Karpas-422 (cell line): ENCODE measurements around the gene KRT72. TPM values are rescaled to one million over a fixed set of nuclear protein-coding genes. Genes with fewer than 3 reads are reported as not detected.

Experiments used
- DNase-seq: peaks from one replicate; pipeline ENCODE4 v3.0.0-alpha.2; 2015
- H2AFZ ChIP-seq: fragments of 200-600 bp; sonication (generic); 2 replicates; pipeline ENCODE4 v1.6.1; 2014; ENCODE audit warnings: antibody characterized with exemption, low read length, mixed read lengths
- H3K27ac ChIP-seq: fragments of 200-600 bp; sonication (generic); 2 replicates; pipeline ENCODE4 v1.5.1; 2014; ENCODE audit warnings: mild to moderate bottlenecking, low read length, moderate library complexity
- H3K27me3 ChIP-seq: fragments of 200-600 bp; sonication (generic); 2 replicates; pipeline ENCODE4 v1.6.1; 2014; ENCODE audit warnings: low read length, mixed read lengths
- H3K36me3 ChIP-seq: fragments of 200-600 bp; sonication (generic); 2 replicates; pipeline ENCODE4 v1.6.1; 2014; ENCODE audit warnings: low read length, mixed read lengths; ENCODE audit not compliant: insufficient read depth
- H3K4me1 ChIP-seq: fragments of 200-600 bp; sonication (generic); 2 replicates; pipeline ENCODE4 v1.6.1; 2014; ENCODE audit warnings: mild to moderate bottlenecking, low read length, mixed read lengths
- H3K4me2 ChIP-seq: fragments of 200-600 bp; sonication (generic); 2 replicates; pipeline ENCODE4 v1.6.1; 2014; ENCODE audit warnings: low read length, low read depth, mild to moderate bottlenecking; ENCODE audit not compliant: poor library complexity, severe bottlenecking
- H3K4me3 ChIP-seq: fragments of 200-600 bp; sonication (generic); 2 replicates; pipeline ENCODE4 v1.5.1; 2014; ENCODE audit warnings: mild to moderate bottlenecking, antibody characterized with exemption, low read length, mixed read lengths
- H3K79me2 ChIP-seq: fragments of 200-600 bp; sonication (generic); 2 replicates; pipeline ENCODE4 v1.6.1; 2014; ENCODE audit warnings: mild to moderate bottlenecking, low read length, mixed read lengths
- H3K9ac ChIP-seq: fragments of 200-600 bp; sonication (generic); 2 replicates; pipeline ENCODE4 v1.6.0; 2014; ENCODE audit warnings: low read length
- H3K9me2 ChIP-seq: fragments of 200-600 bp; sonication (generic), shearing (Covaris generic); replicated peaks from 2 replicates; pipeline ENCODE4 v1.6.0; 2014; ENCODE audit warnings: mild to moderate bottlenecking, low read length, moderate library complexity; ENCODE audit not compliant: insufficient read depth
- H3K9me3 ChIP-seq: fragments of 300-700, 200-600 bp; sonication (generic); 2 replicates; pipeline ENCODE4 v1.6.1; 2014; ENCODE audit warnings: low read length, mixed read lengths
- H4K20me1 ChIP-seq: fragments of 200-600 bp; sonication (generic); 2 replicates; pipeline ENCODE4 v1.6.1; 2014; ENCODE audit warnings: mild to moderate bottlenecking, antibody characterized with exemption, low read length, low read depth; ENCODE audit not compliant: insufficient read depth
- total RNA-seq: library from RNA; depleted of rRNA; stranded (reverse); fragments of >200 nt; shearing (Covaris generic); gene quantifications from 2 replicates; pipeline ENCODE4 v1.2.3, GENCODE V29; 2014; ENCODE audit warnings: low replicate concordance

KRT72 gene
- total RNA-seq, 1 experiment from 2014 or later: not detected

GRCh38 chr12:52632656-52633055 is 31.4 kb upstream of the KRT72 start:
- no peak for DNase-seq
- no peak overlapping the region for H3K4me3 ChIP-seq
- H3K27me3 ChIP-seq: no peaks in the 10 kb centered on the region; the same call in 1 of the 2 replicates
- H3K36me3 ChIP-seq: no peaks in the 10 kb centered on the region
- H3K27ac ChIP-seq: no peak overlapping the region
- no peak overlapping the region for H3K9ac ChIP-seq
- H3K9me2 ChIP-seq: no peaks in the 10 kb centered on the region
- H3K9me3 ChIP-seq: no peaks in the 10 kb centered on the region
- H4K20me1 ChIP-seq: no peaks in the 10 kb centered on the region; the same call in 1 of the 2 replicates
- no peaks in the 10 kb centered on the region for H3K79me2 ChIP-seq
- no peak overlapping the region for H2AFZ ChIP-seq
- no peaks in the 10 kb centered on the region for H3K4me1 ChIP-seq
- no peak overlapping the region for H3K4me2 ChIP-seq

- Histone ChIP-seq H3K4me2 (no peak overlapping the region), H3K9me3 (no peaks in the 10 kb centered on the region), H3K9ac (no peak overlapping the region), H2AFZ (no peak overlapping the region), H3K79me2 (no peaks in the 10 kb centered on the region), H3K4me1 (no peaks in the 10 kb centered on the region), H3K27me3 (no peaks in the 10 kb centered on the region; the same call in 1 of the 2 replicates), H3K9me2 (no peaks in the 10 kb centered on the region), H3K27ac (no peak overlapping the region), H4K20me1 (no peaks in the 10 kb centered on the region; the same call in 1 of the 2 replicates), H3K36me3 (no peaks in the 10 kb centered on the region), H3K4me3 (no peak overlapping the region)
- DNase-seq: no peak
Measured at GRCh38 chr12:52631676-52632459, 30.6 kb upstream of the KRT72 start.

GRCh38 chr12:52631264-52631663 is 30.0 kb upstream of the KRT72 start:
- no peak for DNase-seq
- H3K9me3 ChIP-seq: no peaks in the 10 kb centered on the region
- H3K4me1 ChIP-seq: no peaks in the 10 kb centered on the region
- no peak overlapping the region for H3K4me2 ChIP-seq
- H4K20me1 ChIP-seq: no peaks in the 10 kb centered on the region; the same call in 1 of the 2 replicates
- no peaks in the 10 kb centered on the region; the same call in 1 of the 2 replicates for H3K27me3 ChIP-seq
- no peak overlapping the region for H3K4me3 ChIP-seq
- H2AFZ ChIP-seq: no peak overlapping the region
- H3K9ac ChIP-seq: no peak overlapping the region
- no peaks in the 10 kb centered on the region for H3K36me3 ChIP-seq
- no peaks in the 10 kb centered on the region for H3K79me2 ChIP-seq
- H3K27ac ChIP-seq: no peak overlapping the region
- no peaks in the 10 kb centered on the region for H3K9me2 ChIP-seq

- DNase-seq: no peak
- H3K27ac ChIP-seq: no peak overlapping the region
- no peaks in the 10 kb centered on the region for H3K9me2 ChIP-seq
- H3K4me1 ChIP-seq: no peaks in the 10 kb centered on the region
- no peaks in the 10 kb centered on the region; the same call in 1 of the 2 replicates for H4K20me1 ChIP-seq
- H3K9ac ChIP-seq: no peak overlapping the region
- H3K4me3 ChIP-seq: no peak overlapping the region
- H3K27me3 ChIP-seq: no peaks in the 10 kb centered on the region; the same call in 1 of the 2 replicates
- H3K4me2 ChIP-seq: no peak overlapping the region
- no peaks in the 10 kb centered on the region for H3K9me3 ChIP-seq
- no peaks in the 10 kb centered on the region for H3K79me2 ChIP-seq
- H3K36me3 ChIP-seq: no peaks in the 10 kb centered on the region
- no peak overlapping the region for H2AFZ ChIP-seq
Measured at GRCh38 chr12:52630599-52631200, 29.4 kb upstream of the KRT72 start.

- Histone ChIP-seq H3K4me1 (no peaks in the 10 kb centered on the region), H4K20me1 (no peaks in the 10 kb centered on the region; the same call in 1 of the 2 replicates), H3K4me3 (no peak overlapping the region), H3K9me3 (no peaks in the 10 kb centered on the region), H3K4me2 (no peak overlapping the region), H3K36me3 (no peaks in the 10 kb centered on the region), H3K9me2 (no peaks in the 10 kb centered on the region), H2AFZ (no peak overlapping the region), H3K27ac (no peak overlapping the region), H3K9ac (no peak overlapping the region), H3K27me3 (no peaks in the 10 kb centered on the region; the same call in 1 of the 2 replicates), H3K79me2 (no peaks in the 10 kb centered on the region)
- DNase-seq: no peak
Measured at GRCh38 chr12:52630008-52630500, 28.8 kb upstream of the KRT72 start.

GRCh38 chr12:52629281-52630007 is 28.2 kb upstream of the KRT72 start:
- no peak for DNase-seq
- Histone ChIP-seq H3K9me3 (no peaks in the 10 kb centered on the region), H2AFZ (no peak overlapping the region), H3K27ac (no peak overlapping the region), H4K20me1 (no peaks in the 10 kb centered on the region; the same call in 1 of the 2 replicates), H3K4me2 (no peak overlapping the region), H3K36me3 (no peaks in the 10 kb centered on the region), H3K9me2 (no peaks in the 10 kb centered on the region), H3K4me3 (no peak overlapping the region), H3K4me1 (no peaks in the 10 kb centered on the region), H3K9ac (no peak overlapping the region), H3K79me2 (no peaks in the 10 kb centered on the region), H3K27me3 (no peaks in the 10 kb centered on the region; the same call in 1 of the 2 replicates)

GRCh38 chr12:52628841-52629240 is 27.6 kb upstream of the KRT72 start:
- Histone ChIP-seq H2AFZ (no peak overlapping the region), H4K20me1 (no peaks in the 10 kb centered on the region; the same call in 1 of the 2 replicates), H3K36me3 (no peaks in the 10 kb centered on the region), H3K27me3 (no peaks in the 10 kb centered on the region), H3K4me1 (no peaks in the 10 kb centered on the region), H3K9me2 (no peaks in the 10 kb centered on the region), H3K9ac (no peak overlapping the region), H3K79me2 (no peaks in the 10 kb centered on the region), H3K4me3 (no peak overlapping the region), H3K27ac (no peak overlapping the region), H3K4me2 (no peak overlapping the region), H3K9me3 (no peaks in the 10 kb centered on the region)
- no peak for DNase-seq

- Histone ChIP-seq H3K27me3 (0 out of 2 replicates have a peak, but pooled peaks cover under 1% of the 10 kb centered on the region), H3K9me2 (no peaks in the 10 kb centered on the region), H3K9me3 (no peaks in the 10 kb centered on the region), H3K4me1 (no peaks in the 10 kb centered on the region), H3K4me3 (no peak overlapping the region), H3K79me2 (no peaks in the 10 kb centered on the region), H3K27ac (no peak overlapping the region), H3K36me3 (no peaks in the 10 kb centered on the region), H3K9ac (no peak overlapping the region), H4K20me1 (no peaks in the 10 kb centered on the region; the same call in 1 of the 2 replicates), H2AFZ (no peak overlapping the region), H3K4me2 (no peak overlapping the region)
- no peak for DNase-seq
Measured at GRCh38 chr12:52628111-52628507, 26.8 kb upstream of the KRT72 start.
